Activated CD8-positive, alpha-beta memory T cell treated with anti-CD3 and anti-CD28 coated beads for 1 hour (primary cell): ENCODE measurements around the gene GCNT2.
"Not testable (repeated sequence)": the region's sequence is repeated elsewhere in the genome, so short reads cannot be mapped to it uniquely, and the experiment has no call there.

Experiments
- DNase-seq, 2 donors: peaks; one replicate each; pipeline ENCODE4 v3.0.0-alpha.2; 2020; ENCODE audit warnings: low read depth in 1 of 2; ENCODE audit errors: extremely low read depth in 1 of 2

Gene GCNT2

GRCh38 chr6:10513544-10513943, 7.6 kb upstream of the GCNT2 start:
- DNase-seq = no peak

DNA sequence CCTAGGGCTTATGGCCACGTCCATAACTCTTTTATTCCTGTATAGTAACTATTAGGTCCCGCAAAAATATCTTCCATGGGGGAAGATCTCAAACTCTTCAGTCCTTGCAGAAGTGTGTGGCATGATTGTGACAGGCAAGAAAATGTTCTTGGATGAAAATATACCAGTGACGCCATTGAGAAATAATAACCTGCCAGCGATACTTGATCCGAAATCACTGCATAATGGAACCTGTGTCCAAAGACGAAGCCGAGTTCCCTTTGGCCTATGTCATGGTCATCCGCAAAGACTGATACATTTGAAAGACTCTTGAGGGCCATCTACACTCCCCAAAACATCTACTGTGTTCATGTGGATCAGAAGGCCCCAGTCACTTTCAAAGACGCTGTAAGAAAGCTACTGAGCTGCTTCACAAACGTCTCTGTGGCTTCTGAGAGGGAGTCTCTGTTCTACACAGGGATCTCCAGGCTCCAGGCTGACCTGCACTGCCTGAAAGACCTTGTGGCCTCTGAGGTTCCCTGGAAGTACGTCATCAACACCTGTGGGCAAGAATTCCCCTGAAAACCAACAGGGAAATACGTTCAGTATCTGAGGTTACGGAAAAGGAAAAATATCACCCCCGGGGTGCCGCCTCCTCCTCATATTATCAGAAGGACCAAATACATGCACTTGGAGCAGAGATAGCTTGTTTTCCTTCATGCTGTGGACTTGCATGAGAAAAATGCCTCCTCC, 6.9 kb upstream of the GCNT2 start:
- DNase-seq = no peak

GRCh38 chr6:10516953-10517352, 4.2 kb upstream of the GCNT2 start:
- no peak for DNase-seq

DNA sequence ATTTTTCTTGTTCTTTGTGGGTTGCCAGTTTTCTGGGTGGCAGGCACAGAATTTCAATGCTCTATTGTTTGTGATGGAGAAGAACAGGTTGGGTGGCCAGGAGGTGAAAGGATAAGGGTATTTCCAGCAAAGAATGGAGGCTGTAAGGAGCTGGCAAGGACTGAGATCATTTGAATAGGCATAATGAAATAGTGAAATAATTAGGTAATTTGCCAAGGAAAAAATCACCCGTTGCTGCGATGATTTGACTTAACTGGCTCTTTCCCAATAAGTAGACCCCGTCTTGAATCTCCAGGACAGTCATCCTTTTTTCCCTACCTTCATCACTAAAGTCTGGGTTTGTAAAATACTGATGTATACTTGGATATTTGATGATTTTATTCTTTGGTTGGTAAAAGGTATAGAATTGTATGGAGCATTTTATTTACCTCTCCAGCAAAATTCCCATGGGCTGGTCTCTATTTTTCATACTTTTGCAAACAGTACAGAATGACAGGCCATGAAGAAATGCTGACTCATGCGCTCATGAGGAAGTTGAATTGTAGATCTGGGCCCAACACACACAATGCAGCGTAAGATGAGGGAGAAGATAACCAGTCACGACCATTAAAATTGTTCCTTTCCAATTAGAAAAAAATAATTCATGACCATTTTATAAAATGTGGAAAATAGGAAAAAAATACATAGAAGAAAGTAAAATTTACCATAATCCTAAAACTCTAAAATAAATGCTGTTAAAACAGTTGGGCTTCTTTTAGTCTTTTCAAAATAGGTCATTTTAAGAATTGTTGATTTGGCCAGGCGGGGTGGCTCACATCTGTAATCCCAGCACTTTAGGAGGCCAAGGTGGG, 2.4 kb upstream of the GCNT2 start:
- no peak for DNase-seq

DNA sequence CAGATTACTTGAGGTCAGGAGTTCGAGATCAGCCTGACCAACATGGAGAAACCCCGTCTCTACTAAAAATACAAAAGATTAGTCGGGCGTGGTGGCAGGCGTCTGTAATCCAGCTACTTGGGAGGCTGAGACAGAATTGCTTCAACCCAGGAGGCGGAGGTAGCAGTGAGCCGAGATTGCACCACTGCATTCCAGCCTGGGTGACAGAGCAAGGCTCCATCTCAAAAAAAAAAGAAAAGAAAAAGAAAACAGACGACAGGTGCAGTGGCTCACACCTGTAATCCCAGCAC, 1.8 kb upstream of the GCNT2 start:
- not testable (repeated sequence) for DNase-seq

DNA sequence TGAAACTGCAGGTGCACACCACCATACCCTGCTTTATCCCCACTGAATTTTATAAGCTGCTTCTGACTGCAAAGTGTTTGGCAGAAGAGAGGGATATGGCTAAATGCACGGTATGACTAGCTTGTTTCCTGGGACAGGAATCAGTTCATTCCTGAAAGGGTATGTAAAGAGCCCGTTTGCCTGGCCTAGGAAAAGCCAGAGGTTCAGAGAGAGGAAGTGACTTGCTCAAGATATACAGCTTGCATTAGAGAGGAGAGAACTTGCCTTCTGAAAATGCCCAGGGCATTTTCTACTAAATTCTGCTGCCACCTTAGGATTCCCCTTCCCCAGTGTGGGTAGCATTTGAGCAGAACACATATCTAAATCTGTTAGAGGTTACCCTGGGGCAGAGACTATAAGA, 683 bp upstream of the GCNT2 start:
- no peak for DNase-seq

- no peak for DNase-seq
Observed at GRCh38 chr6:10522929-10523573, 1.9 kb downstream of the GCNT2 start.

DNA sequence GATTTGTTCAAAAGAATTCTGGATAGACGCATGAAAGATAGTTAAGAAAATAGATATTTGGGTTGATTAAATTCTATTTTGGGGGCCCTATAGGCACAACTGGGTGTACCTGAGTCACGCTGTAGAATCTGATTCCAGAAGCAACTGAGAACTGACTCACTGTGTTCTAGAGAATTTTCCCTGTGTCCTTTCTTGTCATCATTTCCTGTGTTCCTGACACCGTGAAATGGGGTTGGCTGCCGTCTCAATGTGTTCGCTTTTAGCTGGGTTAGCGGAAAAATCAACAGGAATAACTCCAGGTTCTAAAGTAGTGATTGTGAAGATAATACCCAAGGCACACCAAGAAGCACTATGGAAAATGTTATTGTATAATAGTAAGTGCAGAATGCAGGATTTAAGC, 5.0 kb downstream of the GCNT2 start:
- no peak for DNase-seq

GRCh38 chr6:10528158-10528981, 7.2 kb downstream of the GCNT2 start:
- DNase-seq = no peak

DNA sequence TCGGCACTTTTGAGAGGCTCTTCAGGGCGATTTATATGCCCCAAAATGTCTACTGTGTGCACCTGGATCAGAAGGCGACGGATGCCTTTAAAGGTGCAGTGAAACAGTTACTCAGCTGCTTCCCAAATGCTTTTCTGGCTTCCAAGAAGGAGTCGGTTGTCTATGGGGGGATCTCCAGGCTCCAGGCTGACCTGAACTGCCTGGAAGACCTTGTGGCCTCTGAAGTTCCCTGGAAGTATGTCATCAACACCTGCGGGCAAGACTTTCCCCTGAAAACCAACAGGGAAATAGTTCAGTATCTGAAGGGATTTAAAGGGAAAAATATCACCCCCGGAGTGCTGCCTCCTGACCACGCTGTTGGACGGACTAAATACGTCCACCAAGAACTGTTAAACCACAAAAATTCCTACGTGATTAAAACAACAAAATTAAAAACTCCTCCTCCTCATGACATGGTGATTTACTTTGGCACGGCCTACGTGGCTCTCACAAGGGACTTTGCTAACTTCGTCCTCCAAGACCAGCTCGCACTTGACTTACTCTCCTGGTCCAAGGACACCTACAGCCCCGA, 8.2 kb downstream of the GCNT2 start:
- no peak for DNase-seq

GRCh38 chr6:10529828-10530374, 8.8 kb downstream of the GCNT2 start:
- DNase-seq = not testable (repeated sequence)

DNA sequence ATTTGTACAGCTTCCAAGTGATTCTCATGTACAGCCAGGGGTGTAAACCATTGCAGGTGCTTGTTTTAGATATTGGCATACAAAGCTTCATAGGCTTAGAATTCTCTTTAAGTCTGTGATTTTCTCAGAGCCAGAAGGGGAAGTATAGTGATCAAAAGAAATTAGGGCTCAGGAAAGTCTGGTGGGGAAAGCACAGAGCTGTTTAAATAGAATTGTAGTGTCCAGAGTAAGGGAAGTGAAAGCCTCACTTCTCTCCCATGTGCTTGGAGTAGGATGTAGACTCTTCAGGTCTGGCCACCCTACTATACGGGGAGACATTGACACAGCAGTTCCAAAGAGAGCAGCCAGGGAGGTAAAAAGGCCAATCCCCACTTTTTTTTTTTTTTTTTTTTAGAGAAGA, 10.4 kb downstream of the GCNT2 start:
- no peak for DNase-seq

DNA sequence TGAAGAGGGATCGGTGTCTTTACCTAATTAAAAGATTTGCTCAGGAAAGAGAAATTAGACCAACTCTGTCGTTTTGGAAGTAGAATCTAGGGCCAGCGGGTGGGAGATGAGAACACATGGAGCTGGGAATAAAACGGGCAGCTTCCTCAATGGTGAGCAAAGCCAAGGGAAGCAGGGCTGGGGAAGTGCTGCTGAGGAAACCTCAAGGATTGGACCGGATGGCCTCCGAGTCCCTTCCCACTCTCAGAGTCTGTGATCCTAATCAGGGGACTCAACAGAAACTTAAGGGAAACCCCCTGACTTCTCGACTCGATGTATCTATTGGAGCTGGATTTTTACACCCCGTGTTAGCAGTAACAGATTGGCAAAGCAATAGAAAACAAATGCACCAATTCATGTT, 10.8 kb downstream of the GCNT2 start:
- DNase-seq = no peak

DNA sequence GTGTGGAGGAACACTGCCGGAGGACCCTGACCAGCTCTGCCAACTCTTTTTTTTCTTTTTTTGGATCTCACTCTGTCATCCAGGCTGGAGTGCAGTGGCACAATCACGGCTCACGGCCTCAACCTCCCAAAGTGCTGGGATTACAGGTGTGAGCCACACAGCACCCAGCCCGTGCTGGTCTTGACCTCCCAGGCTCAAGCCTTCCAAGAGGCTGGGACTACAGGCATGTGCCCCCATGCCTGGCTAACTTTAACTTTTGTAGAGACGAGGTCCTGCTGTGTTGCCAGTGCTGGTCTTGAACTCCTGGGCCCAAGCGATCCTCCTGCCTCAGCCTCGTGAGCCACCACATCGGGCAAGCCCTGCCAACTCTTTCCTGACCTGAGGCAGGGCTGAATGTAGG, 11.2 kb downstream of the GCNT2 start:
- no peak for DNase-seq

GRCh38 chr6:10534419-10534762, 13.2 kb downstream of the GCNT2 start:
- DNase-seq = no peak

DNA sequence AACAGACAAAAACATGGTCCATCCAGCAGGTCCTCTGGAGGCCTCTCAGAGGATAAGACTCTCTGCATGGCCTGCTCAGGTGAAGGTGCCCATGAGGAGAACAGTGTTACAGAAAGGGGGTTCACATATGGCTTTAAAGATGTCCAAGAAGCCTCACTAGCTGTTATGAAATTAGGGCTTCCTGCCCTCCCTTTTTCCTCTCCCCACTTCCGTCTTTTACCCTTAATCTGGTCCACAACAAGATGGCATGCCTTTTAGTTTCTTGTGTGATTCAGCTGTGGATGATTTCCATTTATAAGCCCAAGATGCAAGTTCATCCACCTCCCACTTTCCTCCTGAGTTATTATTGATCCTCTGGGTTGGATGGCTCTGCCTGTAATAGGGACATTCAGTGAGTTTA, 14.0 kb downstream of the GCNT2 start:
- DNase-seq = no peak

DNA sequence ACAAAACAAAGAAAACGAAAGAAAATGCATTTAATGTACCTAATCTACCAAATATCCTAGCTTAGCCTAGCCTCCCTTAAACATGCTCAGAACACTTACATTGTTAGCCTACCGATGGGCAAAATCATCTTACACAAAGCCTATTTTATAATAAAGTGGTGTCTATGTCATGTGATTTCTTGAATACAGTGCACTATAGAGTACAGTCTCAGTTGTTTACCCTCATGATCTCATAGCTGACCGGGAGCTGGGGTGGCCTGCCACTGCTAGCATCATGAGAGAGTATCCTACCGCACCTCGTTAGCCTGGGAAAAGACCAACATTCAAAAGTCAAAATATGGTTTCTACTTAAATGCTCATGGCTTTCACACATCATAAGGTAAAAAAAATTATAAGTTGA, 16.6 kb downstream of the GCNT2 start:
- DNase-seq = no peak

DNA sequence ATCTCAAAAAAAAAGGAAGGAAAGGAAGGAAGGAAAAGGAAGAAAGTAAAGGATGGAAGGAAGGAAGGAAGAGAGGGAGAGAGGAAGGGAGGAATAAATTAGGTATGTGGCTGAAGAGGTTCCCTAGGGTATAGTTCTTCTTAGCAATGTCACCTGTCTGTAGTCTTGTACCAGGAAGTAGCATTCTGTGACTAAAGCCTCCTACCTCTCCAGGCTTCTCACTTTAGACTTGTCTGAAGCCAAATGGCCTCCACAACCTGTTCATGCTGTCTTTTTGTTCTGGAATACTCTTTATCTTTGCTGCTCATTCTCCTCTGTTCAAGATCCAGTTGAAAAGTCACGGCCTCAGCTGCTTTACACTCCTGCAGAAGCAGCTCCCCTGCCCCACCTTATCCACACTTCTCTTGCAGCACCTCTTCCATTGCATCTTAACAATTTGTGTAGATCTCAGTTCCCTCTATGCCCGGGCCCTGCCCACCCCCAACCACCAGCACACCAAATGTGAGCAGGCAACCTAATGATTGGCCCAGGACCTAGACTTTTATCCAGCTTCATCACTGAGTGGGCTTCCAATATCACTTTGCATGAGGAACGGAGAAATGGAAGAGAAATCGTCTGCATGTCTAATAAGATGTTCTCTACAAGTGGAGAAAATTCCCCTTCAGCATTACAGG, 19.1 kb downstream of the GCNT2 start:
- DNase-seq = no peak

- DNase-seq = no peak
Observed at GRCh38 chr6:10541591-10541990, 20.4 kb downstream of the GCNT2 start.

DNA sequence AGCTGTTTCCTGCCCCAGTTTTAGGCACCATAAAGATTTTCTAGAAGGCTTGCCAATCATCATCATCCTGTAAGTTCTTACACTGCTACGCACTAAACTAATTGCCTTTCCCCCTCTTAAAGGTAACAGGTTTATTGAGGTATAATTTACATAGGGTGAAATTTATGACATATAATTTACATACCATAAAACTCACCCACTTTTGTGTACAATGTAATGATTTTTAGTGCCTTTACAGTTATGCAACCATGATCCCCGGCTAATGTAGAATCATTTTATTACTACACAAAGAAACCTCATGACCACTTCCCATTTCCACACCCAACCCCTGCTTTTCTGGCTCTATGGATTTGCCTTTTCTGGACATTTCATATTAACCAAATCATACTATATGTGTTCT, 21.1 kb downstream of the GCNT2 start:
- DNase-seq = no peak
